GM12892 (cell line): Measurements from ENCODE around the gene PPM1E.

Experiments used
- POLR2A ChIP-seq: IDR thresholded peaks from 2 replicates; pipeline ENCODE4 v1.6.1; 2011; ENCODE audit warnings: low read depth, low read length, control low read depth
- TAF1 ChIP-seq: IDR thresholded peaks from 2 replicates; pipeline ENCODE4 v1.6.1; 2011; ENCODE audit warnings: low read depth, mild to moderate bottlenecking, control low read depth, low read length, borderline replicate concordance

DNA sequence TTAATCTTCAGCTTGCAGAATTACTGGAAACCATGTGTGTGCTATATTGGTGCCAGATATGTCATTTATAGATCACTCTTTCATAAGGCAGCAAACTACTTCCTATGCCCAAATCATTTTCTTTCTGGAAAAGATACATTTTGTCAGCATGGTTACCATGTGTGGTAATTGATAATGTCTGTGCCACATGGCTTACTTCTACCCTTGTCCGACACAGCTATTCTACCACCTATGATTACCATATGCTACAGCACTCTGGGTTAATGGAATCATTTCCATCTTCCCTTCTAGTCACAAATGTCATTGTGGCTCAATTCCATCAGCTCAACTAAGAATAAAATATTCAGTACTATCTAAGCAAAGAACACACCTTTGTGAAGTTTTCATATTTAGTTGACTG lies 8.0 kb upstream of the PPM1E start:
- no peak for TF ChIP-seq POLR2A
- TF ChIP-seq TAF1, result no peak
